HCT116 (cell line): ENCODE data around the gene CCDC148.

Source experiments
- EZH2phosphoT487 ChIP-seq: fragments of 200-600 bp; IDR thresholded peaks from 2 replicates; pipeline ENCODE4 v1.6.1; 2018; ENCODE audit warnings: antibody characterized with exemption, borderline replicate concordance
- POLR2A ChIP-seq: IDR thresholded peaks from 2 replicates; pipeline ENCODE4 v1.7.0; 2011; ENCODE audit warnings: borderline replicate concordance; ENCODE audit not compliant: insufficient read depth, insufficient read length; ENCODE audit errors: extremely low read depth
- POLR2AphosphoS5 ChIP-seq: IDR thresholded peaks from 2 replicates; pipeline ENCODE4 v1.6.1; 2011; ENCODE audit warnings: mild to moderate bottlenecking, low read depth, low read length, moderate library complexity
- SP1 ChIP-seq: IDR thresholded peaks from 2 replicates; pipeline ENCODE4 v1.6.1; 2012; ENCODE audit warnings: low read depth
- YY1 ChIP-seq: IDR thresholded peaks from 2 replicates; pipeline ENCODE4 v1.6.1; 2011; ENCODE audit warnings: low read length, low read depth, moderate library complexity, mild to moderate bottlenecking; ENCODE audit not compliant: insufficient replicate concordance; ENCODE audit errors: extremely low read depth
- TF ChIP-seq, protein P1 (sequence below), 3 experiments: fragments of 200-600 bp in 1 of 3; sonication (generic) in 1 of 3; IDR thresholded peaks in 2 of 3; conservative IDR thresholded peaks in 1 of 3; 2 replicates each; pipeline ENCODE4 v1.5.1; 2012 to 2017; ENCODE audit warnings: low read depth in 2 of 3, low read length in 2 of 3, antibody characterized with exemption in 1 of 3, borderline replicate concordance in 1 of 3, control low read depth in 1 of 3, mild to moderate bottlenecking in 1 of 3, mixed read lengths in 1 of 3, mixed run types in 1 of 3, moderate library complexity in 1 of 3; ENCODE audit not compliant: insufficient read depth in 1 of 3
- TF ChIP-seq, protein P2 (sequence below): IDR thresholded peaks from 2 replicates; pipeline ENCODE4 v1.6.1; 2012

DNA sequence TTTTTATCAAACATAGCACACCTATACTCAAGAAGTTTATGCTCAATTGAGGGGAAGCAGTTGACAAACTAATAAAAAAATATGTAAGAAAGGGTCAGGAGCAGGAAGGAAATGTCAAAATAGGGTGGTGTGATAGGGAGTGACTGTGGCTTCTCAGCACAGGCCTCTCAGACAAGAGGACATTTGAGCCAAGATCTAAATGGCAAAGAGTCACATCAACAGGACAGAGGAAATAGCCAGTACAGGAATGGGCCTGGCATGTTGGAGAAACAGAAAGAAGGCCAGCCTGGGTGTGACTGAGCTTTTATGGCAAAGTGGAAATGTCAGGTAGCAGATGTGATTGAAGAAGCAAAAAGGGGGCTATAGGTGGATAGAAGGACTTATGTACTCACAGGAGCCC is 117.0 kb downstream of the CCDC148 start:
- no peak for TF ChIP-seq POLR2AphosphoS5
- no peak for TF ChIP-seq POLR2A
- TF ChIP-seq EZH2phosphoT487 = no peak
- TF ChIP-seq, protein P1, sequence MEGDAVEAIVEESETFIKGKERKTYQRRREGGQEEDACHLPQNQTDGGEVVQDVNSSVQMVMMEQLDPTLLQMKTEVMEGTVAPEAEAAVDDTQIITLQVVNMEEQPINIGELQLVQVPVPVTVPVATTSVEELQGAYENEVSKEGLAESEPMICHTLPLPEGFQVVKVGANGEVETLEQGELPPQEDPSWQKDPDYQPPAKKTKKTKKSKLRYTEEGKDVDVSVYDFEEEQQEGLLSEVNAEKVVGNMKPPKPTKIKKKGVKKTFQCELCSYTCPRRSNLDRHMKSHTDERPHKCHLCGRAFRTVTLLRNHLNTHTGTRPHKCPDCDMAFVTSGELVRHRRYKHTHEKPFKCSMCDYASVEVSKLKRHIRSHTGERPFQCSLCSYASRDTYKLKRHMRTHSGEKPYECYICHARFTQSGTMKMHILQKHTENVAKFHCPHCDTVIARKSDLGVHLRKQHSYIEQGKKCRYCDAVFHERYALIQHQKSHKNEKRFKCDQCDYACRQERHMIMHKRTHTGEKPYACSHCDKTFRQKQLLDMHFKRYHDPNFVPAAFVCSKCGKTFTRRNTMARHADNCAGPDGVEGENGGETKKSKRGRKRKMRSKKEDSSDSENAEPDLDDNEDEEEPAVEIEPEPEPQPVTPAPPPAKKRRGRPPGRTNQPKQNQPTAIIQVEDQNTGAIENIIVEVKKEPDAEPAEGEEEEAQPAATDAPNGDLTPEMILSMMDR (IDR thresholded peaks at IDR 0.05 in 2 of 3, conservative IDR thresholded peaks at IDR 0.05 in 1 of 3; ENCODE audit: borderline replicate concordance in 1 of 3, insufficient read depth in 1 of 3, low read depth in 2 of 3, low read length in 2 of 3) = no peak
- no peak for TF ChIP-seq SP1
- TF ChIP-seq, protein P2, sequence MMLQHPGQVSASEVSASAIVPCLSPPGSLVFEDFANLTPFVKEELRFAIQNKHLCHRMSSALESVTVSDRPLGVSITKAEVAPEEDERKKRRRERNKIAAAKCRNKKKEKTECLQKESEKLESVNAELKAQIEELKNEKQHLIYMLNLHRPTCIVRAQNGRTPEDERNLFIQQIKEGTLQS = no peak
- TF ChIP-seq YY1 = no peak
